Heart left ventricle (tissue), 16 donors: ENCODE measurements around the gene DEPP1. TPM values are rescaled to one million over a fixed set of nuclear protein-coding genes. Genes with fewer than 3 reads are reported as not detected.

Experiments
- ATAC-seq, 4 donors: fragments of 200-7000 bp; cut with Tn5 transposase; one replicate each; pipeline ENCODE4 v1.9.1; 2020 to 2022; ENCODE audit warnings: moderate library complexity in 4 of 4, mild to moderate bottlenecking in 3 of 4, moderate number of reproducible peaks in 1 of 4
- DNase-seq, 5 donors: peaks; one replicate each; pipeline ENCODE4 v3.0.0-alpha.2; 2020
- H3K27ac ChIP-seq, 12 donors: fragments of 200-600 bp; sonication (generic) in 4 of 12; one replicate each; pipeline versions ENCODE4 v1.5.0 to v1.8.0; 2016 to 2022; ENCODE audit warnings: mild to moderate bottlenecking in 2 of 12
- H3K27me3 ChIP-seq, 9 donors: fragments of 200-600 bp; sonication (generic) in 2 of 9; one replicate each; pipeline versions ENCODE4 v1.5.1 to v1.8.0; 2016 to 2022; ENCODE audit warnings: mild to moderate bottlenecking in 3 of 9
- H3K36me3 ChIP-seq, 9 donors: fragments of 200-600 bp; sonication (generic) in 2 of 9; one replicate each; pipeline versions ENCODE4 v1.5.0 to v1.8.0; 2018 to 2022; ENCODE audit warnings: mild to moderate bottlenecking in 2 of 9
- H3K4me1 ChIP-seq, 12 donors: fragments of 200-600 bp; sonication (generic) in 4 of 12; one replicate each; pipeline versions ENCODE4 v1.5.0 to v1.8.0; 2016 to 2022; ENCODE audit warnings: mild to moderate bottlenecking in 3 of 12
- H3K4me3 ChIP-seq, 12 donors: fragments of 200-600 bp; sonication (generic) in 4 of 12; one replicate each; pipeline versions ENCODE4 v1.5.0 to v1.8.0; 2017 to 2022; ENCODE audit warnings: mild to moderate bottlenecking in 9 of 12, moderate library complexity in 4 of 12
- H3K9me3 ChIP-seq, 12 donors: fragments of 200-600 bp; sonication (generic) in 4 of 12; one replicate each; pipeline versions ENCODE4 v1.5.0 to v1.8.0; 2016 to 2022; ENCODE audit warnings: mild to moderate bottlenecking in 1 of 12
- POLR2A ChIP-seq, 2 donors: fragments of 450-650 bp; IDR thresholded peaks; one replicate each; pipeline ENCODE4 v1.6.1; 2017; ENCODE audit warnings: antibody characterized with exemption in 2 of 2, mild to moderate bottlenecking in 2 of 2, moderate library complexity in 2 of 2
- WGBS, 4 donors: extraction: QIAGEN DNeasy Blood & Tissue Kit in 2 of 4; methylation state at CpG; one replicate each; pipeline versions ENCODE4 v1.1.5 to v1.1.7; 2013 to 2018; 5-methylcytosine and 5-hydroxymethylcytosine counted together
- intact Hi-C, 10 donors: fragments of 100-400 bp; cut with DNase I; formaldehyde crosslinking; loops; one replicate each; pipeline versions ENCODE4 v1.11.1 to v1.14.2; 2022
- polyA plus RNA-seq, 2 donors: library from polyadenylated mRNA; stranded (reverse); fragments of 200-250 nt; gene quantifications; one replicate each; pipeline ENCODE4 v1.2.3, GENCODE V29; 2013
- total RNA-seq, 9 donors: library from RNA; depleted of rRNA in 2 of 9; stranded (reverse); fragments of >200 nt in 2 of 9; fragmentation: NEBNext Ultra II Directional in 3 of 9; extraction: Animal tissue kit (Norgen Biotek cat#: 25700) in 3 of 9; gene quantifications; one replicate each; pipeline versions ENCODE4 v1.1.0 to v1.2.4, GENCODE V29; 2016 to 2023
- TF ChIP-seq, protein P1 (sequence below), 12 donors: fragments of 200-600 bp; sonication (generic) in 4 of 12; IDR thresholded peaks; one replicate each; pipeline versions ENCODE4 v1.5.0 to v1.8.0; 2018 to 2022; ENCODE audit warnings: antibody characterized with exemption in 12 of 12, mild to moderate bottlenecking in 5 of 12
- donor health status: ischemic (EF 13 %, LVEDD 7.1; RV severe dilation, severe dysfunction).
- donor health status: healthy with polysubstance abuse.
- donor health status: DM: no; HTN: yes; CAD: no.
- donor health status: DM: no; HTN: no; CAD: no.
- donor health status: ischemic (EF 25% LVEDD 6.9; RV normal size, moderate dysfunction).
- donor health status: ischemic (EF 25% LVEDD 5.7; RV mildly dilated, moderate dysfunction).
- donor health status: healthy.
- donor health status: DM: yes; HTN: yes; CAD: no.
- donor health status: ischemic (EF 35%, LVEDD 5.7; RV mildly dilated, moderate dysfunction).
- donor health status: nonischemic (EF 11% LVEDD 7.7; RV severe dilation, severe dysfunction).
- donor health status: DM: yes; HTN: yes; CAD: no.
- donor health status: PGD.
- donor health status: ischemic (EF 29% LVEDD 5.4; RV normal size, mild dysfunction).
- donor health status: nonischemic (EF 23%, LVEDD 6.1; RV moderate dilation, normal function).

The DEPP1 gene
- total and polyA plus RNA-seq, 11 donors, result 11.0 to 76.5 (median 22.7) TPM

DNA sequence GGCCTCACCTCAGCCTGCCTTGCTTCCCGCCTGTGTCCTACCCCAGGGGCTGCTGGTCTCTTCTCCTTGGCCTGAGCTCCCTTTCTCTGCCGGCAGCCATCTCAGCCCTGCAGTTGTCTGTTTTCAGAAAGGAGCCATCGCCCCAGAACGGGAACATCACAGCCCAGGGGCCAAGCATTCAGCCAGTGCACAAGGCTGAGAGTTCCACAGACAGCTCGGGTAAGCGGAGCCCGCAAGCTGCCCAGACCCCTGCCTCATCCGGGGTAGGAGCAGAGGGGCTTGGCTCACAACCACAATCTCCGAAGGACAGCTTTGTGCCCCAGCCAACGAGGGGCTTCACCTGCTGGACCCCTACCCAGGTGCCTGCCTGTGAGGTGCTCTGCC lies 5.3 kb upstream of the DEPP1 start:
- H3K9me3 ChIP-seq, result no peaks in the 10 kb centered on the region
- no peak overlapping the region for H3K4me3 ChIP-seq
- DNase-seq (peak in 1 of 5 donors; percentile 18), ATAC-seq (no peak)
- H3K36me3 ChIP-seq, result peaks cover 0 to 79% (median 44%) of the 10 kb centered on the region in 9 donors
- WGBS, 4 donors, result 81 to 94% (median 91%) methylated on average over 8 to 10 of the region's 10 CpGs
- TF ChIP-seq, protein P1, sequence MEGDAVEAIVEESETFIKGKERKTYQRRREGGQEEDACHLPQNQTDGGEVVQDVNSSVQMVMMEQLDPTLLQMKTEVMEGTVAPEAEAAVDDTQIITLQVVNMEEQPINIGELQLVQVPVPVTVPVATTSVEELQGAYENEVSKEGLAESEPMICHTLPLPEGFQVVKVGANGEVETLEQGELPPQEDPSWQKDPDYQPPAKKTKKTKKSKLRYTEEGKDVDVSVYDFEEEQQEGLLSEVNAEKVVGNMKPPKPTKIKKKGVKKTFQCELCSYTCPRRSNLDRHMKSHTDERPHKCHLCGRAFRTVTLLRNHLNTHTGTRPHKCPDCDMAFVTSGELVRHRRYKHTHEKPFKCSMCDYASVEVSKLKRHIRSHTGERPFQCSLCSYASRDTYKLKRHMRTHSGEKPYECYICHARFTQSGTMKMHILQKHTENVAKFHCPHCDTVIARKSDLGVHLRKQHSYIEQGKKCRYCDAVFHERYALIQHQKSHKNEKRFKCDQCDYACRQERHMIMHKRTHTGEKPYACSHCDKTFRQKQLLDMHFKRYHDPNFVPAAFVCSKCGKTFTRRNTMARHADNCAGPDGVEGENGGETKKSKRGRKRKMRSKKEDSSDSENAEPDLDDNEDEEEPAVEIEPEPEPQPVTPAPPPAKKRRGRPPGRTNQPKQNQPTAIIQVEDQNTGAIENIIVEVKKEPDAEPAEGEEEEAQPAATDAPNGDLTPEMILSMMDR (IDR thresholded peaks at IDR 0.05), result no peak
- TF ChIP-seq POLR2A (IDR thresholded peaks at IDR 0.05), result no peak
- intact Hi-C loops, result no loop called here
- no peaks in the 10 kb centered on the region for H3K27me3 ChIP-seq
- H3K27ac ChIP-seq, result peak overlapping the region in 10 of 12 donors; percentile 63 to 97 (median 80)
- H3K4me1 ChIP-seq, result peaks cover 12 to 88% (median 79%) of the 10 kb centered on the region in 12 donors

DNA sequence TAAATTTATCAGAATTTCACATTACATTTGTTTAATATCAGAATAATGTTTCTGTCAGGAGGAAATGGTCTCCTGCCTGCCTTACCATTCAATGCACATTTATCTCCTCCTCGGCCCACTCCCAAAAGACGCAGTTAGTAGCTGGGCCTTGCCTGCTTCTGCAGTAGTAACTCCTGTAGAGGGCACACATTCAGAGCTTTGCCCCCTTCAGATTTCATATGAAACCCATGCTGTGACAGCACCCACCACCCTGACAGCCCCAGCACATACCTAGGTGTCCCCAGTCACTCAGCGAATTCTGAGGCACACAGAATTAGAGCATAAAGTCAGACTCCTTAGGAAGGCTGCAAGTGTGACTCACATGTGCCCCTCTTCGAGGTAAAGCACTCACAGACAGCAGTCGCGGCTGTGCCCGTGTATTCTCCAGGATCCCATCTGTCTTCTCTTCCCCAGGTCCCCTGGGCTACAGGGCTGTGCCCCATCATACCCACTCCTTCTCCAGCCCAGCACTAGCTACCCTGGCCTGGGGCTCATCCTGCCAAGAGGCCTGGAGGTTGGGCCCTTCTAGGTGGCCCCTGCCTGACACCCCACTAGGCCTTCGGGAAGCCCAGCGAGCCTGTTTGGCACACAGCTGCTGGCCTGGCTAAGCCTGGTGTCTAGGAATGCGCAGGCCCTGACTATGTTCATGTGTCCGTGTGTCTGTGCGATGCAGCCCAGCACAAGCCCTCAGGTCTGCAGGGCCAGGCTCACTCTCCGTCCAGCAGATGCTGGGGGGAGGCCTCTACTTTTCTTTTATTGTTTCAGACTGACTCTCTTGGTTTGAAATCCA lies 4.7 kb upstream of the DEPP1 start:
- ATAC-seq (no peak), DNase-seq (peak in 2 of 5 donors; percentile 16 to 31)
- TF ChIP-seq POLR2A (IDR thresholded peaks at IDR 0.05), result no peak
- TF ChIP-seq, protein P1 (IDR thresholded peaks at IDR 0.05), result no peak
- intact Hi-C loops, result no loop called here
- peak overlapping the region in 11 of 12 donors; percentile 63 to 97 (median 88) for H3K27ac ChIP-seq
- WGBS, 4 donors, result 81 to 83% (median 82%) methylated on average over 11 to 13 of the region's 13 CpGs
- peaks cover 0 to 73% (median 38%) of the 10 kb centered on the region in 9 donors for H3K36me3 ChIP-seq
- H3K27me3 ChIP-seq, result no peaks in the 10 kb centered on the region
- H3K4me1 ChIP-seq, result peaks cover 12 to 93% (median 80%) of the 10 kb centered on the region in 12 donors
- H3K9me3 ChIP-seq, result no peaks in the 10 kb centered on the region
- no peak overlapping the region for H3K4me3 ChIP-seq

DNA sequence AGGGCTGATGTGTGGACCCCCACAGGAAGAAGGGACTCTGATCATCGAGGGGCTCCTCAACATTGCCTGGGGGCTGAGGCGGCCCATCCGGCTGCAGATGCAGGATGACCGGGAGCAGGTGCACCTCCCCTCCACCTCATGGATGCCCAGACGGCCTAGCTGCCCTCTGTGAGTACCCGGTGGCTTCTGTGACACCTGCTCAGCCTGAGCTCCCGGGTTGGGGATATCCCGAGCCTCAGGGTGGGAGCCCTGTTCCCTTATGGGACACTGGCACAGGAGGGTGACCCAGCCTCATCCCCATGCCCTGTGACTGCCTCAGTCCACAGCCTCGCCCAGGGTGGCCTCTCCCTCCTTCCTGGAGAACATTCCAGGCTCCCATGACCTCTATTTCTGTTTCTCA lies 3.9 kb upstream of the DEPP1 start:
- Histone ChIP-seq H3K27me3 (no peaks in the 10 kb centered on the region), H3K9me3 (no peaks in the 10 kb centered on the region), H3K4me3 (no peak overlapping the region), H3K27ac (peak overlapping the region; percentile 63 to 97 (median 87)), H3K36me3 (peaks cover 0 to 69% (median 35%) of the 10 kb centered on the region in 9 donors), H3K4me1 (peaks cover 12 to 99% (median 84%) of the 10 kb centered on the region in 12 donors)
- no peak for TF ChIP-seq POLR2A (IDR thresholded peaks at IDR 0.05)
- TF ChIP-seq, protein P1 (IDR thresholded peaks at IDR 0.05), result no peak
- WGBS, 4 donors, result 76 to 88% (median 79%) methylated on average over 6 to 9 of the region's 9 CpGs
- DNase-seq (peak in 2 of 5 donors; percentile 16 to 26), ATAC-seq (no peak)
- intact Hi-C loops, result no loop called here

DNA sequence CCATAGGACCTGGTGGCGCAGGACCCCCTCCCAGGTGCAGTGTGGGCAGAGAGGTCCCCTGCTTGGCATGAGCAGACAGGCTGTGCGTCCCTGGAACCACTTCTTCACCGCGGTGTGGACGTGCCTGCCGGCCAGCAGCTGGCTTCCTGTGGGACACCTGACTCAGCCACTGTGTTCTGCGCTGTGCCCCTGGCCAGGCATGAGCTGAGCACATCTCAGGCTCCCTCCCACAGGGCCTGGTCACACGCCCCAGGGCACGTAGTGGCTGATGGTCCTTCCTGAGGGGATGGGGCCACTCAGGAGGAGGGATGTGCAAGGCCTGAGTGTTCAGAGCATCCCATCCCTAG lies 3.5 kb upstream of the DEPP1 start:
- ATAC-seq, result peak; percentile 13 to 47 (median 38)
- intact Hi-C loops, result no loop called here
- peaks cover 0 to 69% (median 36%) of the 10 kb centered on the region in 9 donors for H3K36me3 ChIP-seq
- peak overlapping the region; percentile 63 to 97 (median 87) for H3K27ac ChIP-seq
- WGBS, 4 donors, result 35 to 67% (median 43%) methylated on average over 1 to 9 of the region's 9 CpGs
- no peaks in the 10 kb centered on the region for H3K9me3 ChIP-seq
- peak in 4 of 5 donors; percentile 61 to 83 (median 68) for DNase-seq
- no peak for TF ChIP-seq POLR2A (IDR thresholded peaks at IDR 0.05)
- TF ChIP-seq, protein P1 (IDR thresholded peaks at IDR 0.05), result no peak
- no peaks in the 10 kb centered on the region for H3K27me3 ChIP-seq
- no peak overlapping the region for H3K4me3 ChIP-seq
- peaks cover 12 to 99% (median 86%) of the 10 kb centered on the region in 12 donors for H3K4me1 ChIP-seq
